HepG2 (cell line): ENCODE measurements around the gene KANK3. TPM values are rescaled to one million over a fixed set of nuclear protein-coding genes. Genes with fewer than 3 reads are reported as not detected.

Experiments
- FOXP1 ChIP-seq, 2 experiments: fragments of 450-650 bp in 1 of 2; IDR thresholded peaks; 2 replicates each; pipeline ENCODE4 v1.6.1; 2017 to 2018; ENCODE audit warnings: antibody characterized with exemption in 1 of 2
- HNF4G ChIP-seq, 2 experiments: sonication (generic) in 1 of 2; formaldehyde crosslinking in 1 of 2; IDR thresholded peaks; 2 replicates each; pipeline versions ENCODE4 v1.4.0 to v1.6.1; 2011 to 2020; ENCODE audit warnings: borderline replicate concordance in 2 of 2, low read depth in 2 of 2, mild to moderate bottlenecking in 2 of 2, low read length in 1 of 2, missing genetic modification reagents in 1 of 2, moderate library complexity in 1 of 2
- KAT8 ChIP-seq: IDR thresholded peaks from 2 replicates; pipeline ENCODE4 v1.6.1; 2016; ENCODE audit warnings: missing genetic modification reagents, missing compliant biosample characterization
- KDM2A ChIP-seq: sonication (generic); formaldehyde crosslinking; IDR thresholded peaks from 2 replicates; pipeline ENCODE4 v1.4.0; 2020; ENCODE audit warnings: low read depth, missing genetic modification reagents, borderline replicate concordance
- PRDM15 ChIP-seq: sonication (generic); formaldehyde crosslinking; IDR thresholded peaks from 2 replicates; pipeline ENCODE4 v1.4.0; 2020; ENCODE audit warnings: missing genetic modification reagents
- ZNF570 ChIP-seq: sonication (generic); formaldehyde crosslinking; IDR thresholded peaks from 2 replicates; pipeline ENCODE4 v1.4.0; 2020; ENCODE audit warnings: mild to moderate bottlenecking, missing genetic modification reagents, borderline replicate concordance
- ZNF746 ChIP-seq: sonication (generic); formaldehyde crosslinking; IDR thresholded peaks from 2 replicates; pipeline ENCODE4 v1.8.0; 2022; ENCODE audit warnings: mild to moderate bottlenecking, missing genetic modification reagents
- ZNF781 ChIP-seq: sonication (generic); formaldehyde crosslinking; IDR thresholded peaks from 2 replicates; pipeline ENCODE4 v1.5.1; 2020; ENCODE audit warnings: borderline replicate concordance, mild to moderate bottlenecking, missing genetic modification reagents; ENCODE audit errors: not compliant biosample characterization
- polyA plus RNA-seq, 8 experiments: library from polyadenylated mRNA; depleted of rRNA in 3 of 8; stranded (reverse) in 7 of 8; unstranded in 1 of 8; fragments of >200 nt; fragmentation: Illumina TruSeq in 4 of 8; extraction: Trizol in 4 of 8; gene quantifications; 2 replicates each; pipeline versions ENCODE4 v1.2.1 to v1.2.3, GENCODE V29; 2011 to 2016; ENCODE audit warnings: low read depth in 4 of 8, missing spikeins in 1 of 8, mixed read lengths in 1 of 8; ENCODE audit not compliant: insufficient read depth in 1 of 8
- total RNA-seq, 5 experiments: library from RNA; depleted of rRNA; stranded (reverse); fragments of >200 nt; fragmentation: Illumina TruSeq; extraction: Trizol; gene quantifications; 2 replicates each; pipeline ENCODE4 v1.2.3, GENCODE V29; 2016; ENCODE audit warnings: low read depth in 1 of 5
- TF ChIP-seq, protein P1 (sequence below): sonication (generic); formaldehyde crosslinking; IDR thresholded peaks from 2 replicates; pipeline ENCODE4 v1.5.0; 2020; ENCODE audit warnings: missing genetic modification reagents

The KANK3 gene
- total and polyA plus RNA-seq, 2 of the 13 experiments (the other 11 are each of a cell fraction or from before 2014, with no cell fraction given): 0.15 to 0.20 TPM

- no peak for TF ChIP-seq ZNF570
- TF ChIP-seq PRDM15 (CRISPR knock-in tag): no peak
- TF ChIP-seq FOXP1 (IDR thresholded peaks at IDR 0.05): no peak
- no peak for TF ChIP-seq FOXP1 (CRISPR knock-in tag; IDR thresholded peaks at IDR 0.05)
- no peak for TF ChIP-seq HNF4G (IDR thresholded peaks at IDR 0.05; ENCODE audit: borderline replicate concordance, low read depth, low read length)
- no peak for TF ChIP-seq HNF4G (CRISPR knock-in tag; IDR thresholded peaks at IDR 0.05; ENCODE audit: borderline replicate concordance, low read depth)
- 0 out of 2 replicates have a peak, but pooled peaks have one; percentile 16 for TF ChIP-seq KDM2A (CRISPR knock-in tag)
- TF ChIP-seq, protein P1, sequence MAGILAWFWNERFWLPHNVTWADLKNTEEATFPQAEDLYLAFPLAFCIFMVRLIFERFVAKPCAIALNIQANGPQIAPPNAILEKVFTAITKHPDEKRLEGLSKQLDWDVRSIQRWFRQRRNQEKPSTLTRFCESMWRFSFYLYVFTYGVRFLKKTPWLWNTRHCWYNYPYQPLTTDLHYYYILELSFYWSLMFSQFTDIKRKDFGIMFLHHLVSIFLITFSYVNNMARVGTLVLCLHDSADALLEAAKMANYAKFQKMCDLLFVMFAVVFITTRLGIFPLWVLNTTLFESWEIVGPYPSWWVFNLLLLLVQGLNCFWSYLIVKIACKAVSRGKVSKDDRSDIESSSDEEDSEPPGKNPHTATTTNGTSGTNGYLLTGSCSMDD: no peak
- no peak for TF ChIP-seq ZNF781 (CRISPR knock-in tag)
- TF ChIP-seq ZNF746: no peak
- TF ChIP-seq KAT8: no peak
Measured at GRCh38 chr19:8332976-8333766, 9.9 kb downstream of the KANK3 start (continued).
